ENCODE measurements around the gene RBM22. TPM values are rescaled to one million over a fixed set of nuclear protein-coding genes. Genes with fewer than 3 reads are reported as not detected.

Gene RBM22
- total RNA-seq, 4 donors from 2014 or later, result 24.7 to 41.6 (median 33.2) TPM

DNA sequence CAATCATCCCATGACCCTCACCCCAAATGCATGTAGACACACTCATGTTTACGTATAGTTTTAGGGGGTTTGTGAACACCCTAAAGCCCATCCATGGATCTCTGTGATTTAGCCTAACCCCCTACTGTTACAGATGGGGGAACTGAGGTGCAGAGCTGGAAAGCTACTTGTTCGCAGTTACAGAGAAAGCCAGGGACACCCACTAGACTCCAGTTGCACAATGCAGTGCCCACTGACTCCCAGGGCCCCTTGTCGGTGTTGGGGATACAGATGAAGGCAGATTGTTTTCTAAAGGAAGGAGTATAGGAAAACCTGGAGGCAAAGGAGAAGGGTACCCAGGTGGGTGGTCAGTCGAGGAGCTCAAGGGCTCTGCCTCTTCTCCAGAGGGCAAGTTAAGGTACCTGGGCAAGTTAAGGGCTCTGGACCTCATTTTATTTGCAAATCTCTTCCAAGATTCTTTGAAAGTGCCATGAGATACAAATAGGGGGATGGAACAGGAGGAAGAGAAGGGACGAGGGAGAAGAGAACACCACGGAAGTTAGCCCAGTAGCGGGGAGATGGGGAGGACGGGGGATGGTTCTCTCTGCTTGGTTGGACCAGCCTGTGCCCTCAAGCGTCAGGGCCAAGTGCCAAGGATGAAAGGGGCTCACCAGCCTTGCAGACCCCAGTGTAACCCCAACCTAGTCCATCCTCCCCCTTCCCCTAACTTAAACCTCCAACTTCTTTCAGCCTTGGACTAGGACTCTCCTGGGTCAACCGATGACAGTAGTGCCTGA is 38.9 kb downstream of the RBM22 start:
- Histone ChIP-seq H3K4me3 (peak overlapping the region in 1 of 4 donors; percentile 16), H3K36me3 (no peaks in the 10 kb centered on the region), H3K27me3 (no peaks in the 10 kb centered on the region), H3K27ac (peak overlapping the region in 1 of 4 donors; percentile 20), H3K4me1 (peaks cover 0 to 60% (median 10%) of the 10 kb centered on the region in 4 donors), H3K9me3 (no peaks in the 10 kb centered on the region)
- TF ChIP-seq EP300 (IDR thresholded peaks at IDR 0.05), result no peak
- no peak for TF ChIP-seq POLR2A (IDR thresholded peaks at IDR 0.05)
- TF ChIP-seq, protein P1, sequence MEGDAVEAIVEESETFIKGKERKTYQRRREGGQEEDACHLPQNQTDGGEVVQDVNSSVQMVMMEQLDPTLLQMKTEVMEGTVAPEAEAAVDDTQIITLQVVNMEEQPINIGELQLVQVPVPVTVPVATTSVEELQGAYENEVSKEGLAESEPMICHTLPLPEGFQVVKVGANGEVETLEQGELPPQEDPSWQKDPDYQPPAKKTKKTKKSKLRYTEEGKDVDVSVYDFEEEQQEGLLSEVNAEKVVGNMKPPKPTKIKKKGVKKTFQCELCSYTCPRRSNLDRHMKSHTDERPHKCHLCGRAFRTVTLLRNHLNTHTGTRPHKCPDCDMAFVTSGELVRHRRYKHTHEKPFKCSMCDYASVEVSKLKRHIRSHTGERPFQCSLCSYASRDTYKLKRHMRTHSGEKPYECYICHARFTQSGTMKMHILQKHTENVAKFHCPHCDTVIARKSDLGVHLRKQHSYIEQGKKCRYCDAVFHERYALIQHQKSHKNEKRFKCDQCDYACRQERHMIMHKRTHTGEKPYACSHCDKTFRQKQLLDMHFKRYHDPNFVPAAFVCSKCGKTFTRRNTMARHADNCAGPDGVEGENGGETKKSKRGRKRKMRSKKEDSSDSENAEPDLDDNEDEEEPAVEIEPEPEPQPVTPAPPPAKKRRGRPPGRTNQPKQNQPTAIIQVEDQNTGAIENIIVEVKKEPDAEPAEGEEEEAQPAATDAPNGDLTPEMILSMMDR (IDR thresholded peaks at IDR 0.05), result no peak
- WGBS, 2 donors, result 82 to 92% methylated on average over 10 of the region's 10 CpGs
- no peak for DNase-seq (ENCODE audit: low spot score in 2 of 2)

DNA sequence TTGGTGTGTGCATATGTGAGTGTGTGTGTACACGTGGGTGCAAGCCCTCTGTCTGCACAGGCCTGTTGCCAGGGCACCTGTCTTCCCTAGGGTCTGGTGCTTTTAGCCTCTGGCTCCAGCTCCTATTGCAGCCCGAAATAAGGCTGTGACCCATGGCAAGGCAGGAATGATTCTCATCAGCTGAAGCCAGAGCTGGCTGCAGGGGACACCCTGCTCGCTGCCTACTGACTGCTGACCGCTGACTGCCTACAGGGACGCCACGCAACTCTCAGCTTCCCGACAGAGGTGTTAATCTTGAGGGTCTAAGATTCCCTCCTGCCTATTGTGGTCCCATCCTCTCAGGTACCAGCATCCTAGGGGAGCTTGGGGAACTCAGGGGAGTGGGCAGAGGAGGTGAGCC is 39.8 kb downstream of the RBM22 start, which contains the start of gene MYOZ3:
Gene MYOZ3 (plus strand): TSS at position 166 of the 400 bp plus-strand sequence. CDS start 1,691 bp downstream, outside the sequence.
- peak within 1 kb of the TSS in 1 of 4 donors; percentile 16 for H3K4me3 ChIP-seq
- peak within 1 kb of the TSS in 2 of 4 donors; percentile 74 to 85 for H3K27ac ChIP-seq
- H3K27me3 ChIP-seq, result no peaks in the 10 kb centered on the region
- H3K9me3 ChIP-seq, result no peaks in the 10 kb centered on the region
- H3K4me1 ChIP-seq, result peaks cover 0 to 67% (median 17%) of the 10 kb centered on the region in 4 donors
- DNase-seq (ENCODE audit: low spot score in 2 of 2), result no peak
- H3K36me3 ChIP-seq, result no peaks in the 10 kb centered on the region
- TF ChIP-seq EP300 (IDR thresholded peaks at IDR 0.05) (no peak), POLR2A (IDR thresholded peaks at IDR 0.05) (no peak)
- TF ChIP-seq, protein P1 (IDR thresholded peaks at IDR 0.05), result no peak
- 65 to 67% methylated on average over 7 of the region's 7 CpGs for WGBS, 2 donors

DNA sequence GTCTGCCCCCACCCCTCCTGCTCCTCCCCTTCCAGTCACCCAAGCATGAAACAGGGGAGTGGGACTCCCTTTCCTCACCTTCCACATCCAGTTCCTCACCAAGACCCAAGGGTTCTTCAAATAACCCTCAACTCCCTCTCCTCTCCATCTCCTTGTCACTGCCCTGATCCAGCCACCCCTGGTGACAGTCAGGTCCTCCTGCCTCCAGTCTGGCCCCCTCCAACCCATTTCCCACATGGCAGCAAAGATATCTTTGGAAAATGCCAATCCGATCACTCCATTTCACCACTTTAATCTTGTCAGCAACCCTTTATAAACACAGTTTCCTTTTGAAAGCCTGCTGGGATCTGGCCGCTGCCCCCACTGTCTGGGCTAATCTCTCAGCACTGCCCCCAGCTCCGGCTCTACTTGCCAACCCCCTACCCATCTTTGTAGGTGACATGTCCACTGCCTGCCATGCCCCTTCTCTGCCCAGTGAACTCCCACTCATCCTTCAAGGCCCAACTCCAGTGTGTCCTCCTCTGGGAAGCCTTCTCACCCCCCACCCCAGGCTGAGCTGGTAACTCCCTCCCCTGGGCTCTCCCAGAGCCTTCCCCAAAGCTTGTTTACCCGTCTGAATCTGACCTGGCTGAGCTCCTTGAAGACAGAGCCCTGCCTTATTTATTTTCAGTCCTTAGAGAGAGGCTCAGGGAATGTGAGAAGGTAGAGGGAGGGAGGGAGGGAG is 40.6 kb downstream of the RBM22 start:
- TF ChIP-seq, protein P1 (IDR thresholded peaks at IDR 0.05), result no peak
- TF ChIP-seq EP300 (IDR thresholded peaks at IDR 0.05), result no peak
- TF ChIP-seq POLR2A (IDR thresholded peaks at IDR 0.05), result no peak
- no peaks in the 10 kb centered on the region for H3K36me3 ChIP-seq
- WGBS, 2 donors, result 49 to 52% methylated on average over 4 of the region's 4 CpGs
- no peaks in the 10 kb centered on the region for H3K27me3 ChIP-seq
- H3K4me3 ChIP-seq, result peak overlapping the region in 1 of 4 donors; percentile 16
- peak overlapping the region in 2 of 4 donors; percentile 74 to 85 for H3K27ac ChIP-seq
- peaks cover 0 to 75% (median 17%) of the 10 kb centered on the region in 4 donors for H3K4me1 ChIP-seq
- no peak for DNase-seq (ENCODE audit: low spot score in 2 of 2)
- no peaks in the 10 kb centered on the region for H3K9me3 ChIP-seq

DNA sequence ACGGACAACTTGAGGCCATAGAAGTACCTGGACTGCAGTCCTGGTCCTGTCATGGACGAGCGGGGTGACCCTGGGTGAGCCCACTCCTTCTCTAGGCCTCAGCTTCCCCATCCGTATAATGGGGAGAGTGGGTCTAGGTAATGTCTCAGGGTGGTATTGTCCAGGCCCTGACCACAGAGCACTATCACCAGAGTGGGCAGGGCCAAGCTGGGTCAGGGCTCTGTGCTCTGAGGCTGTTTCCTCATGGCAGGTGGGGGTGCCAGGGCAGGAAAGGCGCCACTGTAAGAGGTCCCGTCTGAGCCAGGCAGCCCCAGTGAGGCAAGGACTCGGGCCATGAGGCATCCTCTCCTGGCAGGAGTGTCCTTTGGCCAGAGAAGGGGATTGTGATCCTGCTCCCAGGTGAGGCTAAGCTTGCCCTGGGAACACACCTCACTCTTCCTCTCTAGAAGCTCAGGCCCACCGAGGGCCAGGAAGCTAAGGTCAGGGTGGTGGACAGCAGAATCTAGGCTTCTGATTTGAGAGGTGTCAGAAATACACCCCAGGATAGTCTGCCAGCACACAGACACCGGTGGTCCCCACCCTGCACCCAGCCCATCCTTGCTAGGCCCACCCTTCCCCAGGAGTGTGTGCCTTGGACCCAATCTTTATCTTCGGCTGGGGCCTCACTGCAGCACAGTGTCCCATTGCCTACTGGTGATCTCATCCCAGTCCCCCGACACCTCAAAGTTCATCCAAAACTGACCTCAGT is 41.3 kb downstream of the RBM22 start:
- Histone ChIP-seq H3K4me1 (peaks cover 0 to 75% (median 17%) of the 10 kb centered on the region in 4 donors), H3K9me3 (no peaks in the 10 kb centered on the region), H3K27me3 (no peaks in the 10 kb centered on the region), H3K27ac (peak overlapping the region in 2 of 4 donors; percentile 74 to 85), H3K4me3 (no peak overlapping the region), H3K36me3 (no peaks in the 10 kb centered on the region)
- 74 to 77% methylated on average over 8 to 10 of the region's 11 CpGs for WGBS, 2 donors
- TF ChIP-seq EP300 (IDR thresholded peaks at IDR 0.05) (no peak), POLR2A (IDR thresholded peaks at IDR 0.05) (no peak)
- TF ChIP-seq, protein P1 (IDR thresholded peaks at IDR 0.05), result no peak
- DNase-seq (ENCODE audit: low spot score in 2 of 2), result no peak

Data from tibial nerve (tissue), 4 donors.